ENCODE data around the gene NEAT1. TPM values are rescaled to one million over a fixed set of nuclear protein-coding genes. Genes with fewer than 3 reads are reported as not detected.

The NEAT1 gene
- total and polyA plus RNA-seq, 9 of the 15 experiments (the other 6 are each of a cell fraction or from before 2014, with no cell fraction given) = 20.1 to 389 (median 62.8) TPM

DNA sequence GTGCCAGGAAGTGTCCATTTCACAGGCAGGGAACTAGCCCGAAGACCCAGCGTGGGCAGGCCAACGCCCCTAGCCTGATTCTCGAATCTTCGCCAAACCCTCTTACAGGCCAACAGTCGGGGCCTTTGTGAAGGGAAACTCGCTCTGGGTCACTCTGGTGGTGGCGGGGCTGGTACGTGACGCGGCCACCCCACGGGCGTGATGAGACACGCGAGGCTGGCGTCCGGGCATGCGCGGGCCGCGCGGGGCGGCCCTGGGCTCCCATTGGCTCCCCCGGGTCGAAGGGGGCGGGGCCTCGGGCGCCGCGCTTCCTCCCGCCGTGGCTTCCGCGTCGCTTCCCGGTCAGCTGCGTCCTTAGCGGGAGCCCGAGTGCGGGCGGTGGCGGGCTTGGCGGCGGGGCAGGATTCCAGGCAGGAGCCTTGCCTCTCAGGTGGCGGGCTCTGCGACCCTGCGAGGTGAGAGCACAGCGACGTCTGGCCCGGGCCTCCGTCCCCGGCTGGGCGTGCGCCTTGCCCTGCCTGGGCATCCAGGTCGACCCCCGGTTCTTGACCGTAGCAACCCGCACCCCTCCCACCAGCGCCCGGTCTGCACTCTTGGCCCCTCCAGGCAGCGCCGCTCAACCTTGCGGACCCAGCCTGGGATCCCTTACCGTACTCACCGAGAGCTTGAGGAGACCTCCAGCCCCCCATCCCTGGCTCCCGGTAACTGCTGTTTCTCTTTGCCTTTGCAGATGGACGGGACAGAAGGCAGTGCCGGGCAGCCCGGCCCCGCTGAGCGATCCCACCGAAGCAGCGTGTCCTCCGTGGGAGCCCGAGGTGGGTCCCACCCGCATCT lies 36.1 kb upstream of the NEAT1 start, which contains the start of gene FRMD8 (continued):
- TF ChIP-seq, protein P1, sequence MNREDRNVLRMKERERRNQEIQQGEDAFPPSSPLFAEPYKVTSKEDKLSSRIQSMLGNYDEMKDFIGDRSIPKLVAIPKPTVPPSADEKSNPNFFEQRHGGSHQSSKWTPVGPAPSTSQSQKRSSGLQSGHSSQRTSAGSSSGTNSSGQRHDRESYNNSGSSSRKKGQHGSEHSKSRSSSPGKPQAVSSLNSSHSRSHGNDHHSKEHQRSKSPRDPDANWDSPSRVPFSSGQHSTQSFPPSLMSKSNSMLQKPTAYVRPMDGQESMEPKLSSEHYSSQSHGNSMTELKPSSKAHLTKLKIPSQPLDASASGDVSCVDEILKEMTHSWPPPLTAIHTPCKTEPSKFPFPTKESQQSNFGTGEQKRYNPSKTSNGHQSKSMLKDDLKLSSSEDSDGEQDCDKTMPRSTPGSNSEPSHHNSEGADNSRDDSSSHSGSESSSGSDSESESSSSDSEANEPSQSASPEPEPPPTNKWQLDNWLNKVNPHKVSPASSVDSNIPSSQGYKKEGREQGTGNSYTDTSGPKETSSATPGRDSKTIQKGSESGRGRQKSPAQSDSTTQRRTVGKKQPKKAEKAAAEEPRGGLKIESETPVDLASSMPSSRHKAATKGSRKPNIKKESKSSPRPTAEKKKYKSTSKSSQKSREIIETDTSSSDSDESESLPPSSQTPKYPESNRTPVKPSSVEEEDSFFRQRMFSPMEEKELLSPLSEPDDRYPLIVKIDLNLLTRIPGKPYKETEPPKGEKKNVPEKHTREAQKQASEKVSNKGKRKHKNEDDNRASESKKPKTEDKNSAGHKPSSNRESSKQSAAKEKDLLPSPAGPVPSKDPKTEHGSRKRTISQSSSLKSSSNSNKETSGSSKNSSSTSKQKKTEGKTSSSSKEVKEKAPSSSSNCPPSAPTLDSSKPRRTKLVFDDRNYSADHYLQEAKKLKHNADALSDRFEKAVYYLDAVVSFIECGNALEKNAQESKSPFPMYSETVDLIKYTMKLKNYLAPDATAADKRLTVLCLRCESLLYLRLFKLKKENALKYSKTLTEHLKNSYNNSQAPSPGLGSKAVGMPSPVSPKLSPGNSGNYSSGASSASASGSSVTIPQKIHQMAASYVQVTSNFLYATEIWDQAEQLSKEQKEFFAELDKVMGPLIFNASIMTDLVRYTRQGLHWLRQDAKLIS (CRISPR knock-in tag; IDR thresholded peaks at IDR 0.05) = peak; percentile 71; the same call in 1 of the 2 replicates
- no peak for TF ChIP-seq ZNF764 (CRISPR knock-in tag; IDR thresholded peaks at IDR 0.05; ENCODE audit: low read depth)
- TF ChIP-seq ZNF707 (CRISPR knock-in tag; conservative IDR thresholded peaks at IDR 0.05) = 0 out of 2 replicates have a peak, but pooled peaks have one; percentile 28
- TF ChIP-seq MYC (IDR thresholded peaks at IDR 0.05; ENCODE audit: low read depth, low read length) = peak; percentile 71; the same call in 1 of the 2 replicates
- no peak for TF ChIP-seq MYC (CRISPR knock-in tag; IDR thresholded peaks at IDR 0.05; ENCODE audit: borderline replicate concordance, low read depth)
- TF ChIP-seq FOXJ2 (tag; IDR thresholded peaks at IDR 0.05) = 0 out of 2 replicates have a peak, but pooled peaks have one; percentile 45
- TF ChIP-seq, protein P2, sequence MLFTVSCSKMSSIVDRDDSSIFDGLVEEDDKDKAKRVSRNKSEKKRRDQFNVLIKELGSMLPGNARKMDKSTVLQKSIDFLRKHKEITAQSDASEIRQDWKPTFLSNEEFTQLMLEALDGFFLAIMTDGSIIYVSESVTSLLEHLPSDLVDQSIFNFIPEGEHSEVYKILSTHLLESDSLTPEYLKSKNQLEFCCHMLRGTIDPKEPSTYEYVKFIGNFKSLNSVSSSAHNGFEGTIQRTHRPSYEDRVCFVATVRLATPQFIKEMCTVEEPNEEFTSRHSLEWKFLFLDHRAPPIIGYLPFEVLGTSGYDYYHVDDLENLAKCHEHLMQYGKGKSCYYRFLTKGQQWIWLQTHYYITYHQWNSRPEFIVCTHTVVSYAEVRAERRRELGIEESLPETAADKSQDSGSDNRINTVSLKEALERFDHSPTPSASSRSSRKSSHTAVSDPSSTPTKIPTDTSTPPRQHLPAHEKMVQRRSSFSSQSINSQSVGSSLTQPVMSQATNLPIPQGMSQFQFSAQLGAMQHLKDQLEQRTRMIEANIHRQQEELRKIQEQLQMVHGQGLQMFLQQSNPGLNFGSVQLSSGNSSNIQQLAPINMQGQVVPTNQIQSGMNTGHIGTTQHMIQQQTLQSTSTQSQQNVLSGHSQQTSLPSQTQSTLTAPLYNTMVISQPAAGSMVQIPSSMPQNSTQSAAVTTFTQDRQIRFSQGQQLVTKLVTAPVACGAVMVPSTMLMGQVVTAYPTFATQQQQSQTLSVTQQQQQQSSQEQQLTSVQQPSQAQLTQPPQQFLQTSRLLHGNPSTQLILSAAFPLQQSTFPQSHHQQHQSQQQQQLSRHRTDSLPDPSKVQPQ (CRISPR knock-in tag; IDR thresholded peaks at IDR 0.05; ENCODE audit: borderline replicate concordance) = no peak
- TF ChIP-seq, protein P3, sequence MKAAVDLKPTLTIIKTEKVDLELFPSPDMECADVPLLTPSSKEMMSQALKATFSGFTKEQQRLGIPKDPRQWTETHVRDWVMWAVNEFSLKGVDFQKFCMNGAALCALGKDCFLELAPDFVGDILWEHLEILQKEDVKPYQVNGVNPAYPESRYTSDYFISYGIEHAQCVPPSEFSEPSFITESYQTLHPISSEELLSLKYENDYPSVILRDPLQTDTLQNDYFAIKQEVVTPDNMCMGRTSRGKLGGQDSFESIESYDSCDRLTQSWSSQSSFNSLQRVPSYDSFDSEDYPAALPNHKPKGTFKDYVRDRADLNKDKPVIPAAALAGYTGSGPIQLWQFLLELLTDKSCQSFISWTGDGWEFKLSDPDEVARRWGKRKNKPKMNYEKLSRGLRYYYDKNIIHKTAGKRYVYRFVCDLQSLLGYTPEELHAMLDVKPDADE (conservative IDR thresholded peaks at IDR 0.05; ENCODE audit: control insufficient read depth, low read depth, low read length) = peak; percentile 37; the same call in 1 of the 2 replicates
- no peak for TF ChIP-seq COPS2 (conservative IDR thresholded peaks at IDR 0.05)
- TF ChIP-seq TGIF2 (CRISPR knock-in tag; IDR thresholded peaks at IDR 0.05) = no peak; the same call in 1 of the 2 replicates
- TF ChIP-seq, protein P4, sequence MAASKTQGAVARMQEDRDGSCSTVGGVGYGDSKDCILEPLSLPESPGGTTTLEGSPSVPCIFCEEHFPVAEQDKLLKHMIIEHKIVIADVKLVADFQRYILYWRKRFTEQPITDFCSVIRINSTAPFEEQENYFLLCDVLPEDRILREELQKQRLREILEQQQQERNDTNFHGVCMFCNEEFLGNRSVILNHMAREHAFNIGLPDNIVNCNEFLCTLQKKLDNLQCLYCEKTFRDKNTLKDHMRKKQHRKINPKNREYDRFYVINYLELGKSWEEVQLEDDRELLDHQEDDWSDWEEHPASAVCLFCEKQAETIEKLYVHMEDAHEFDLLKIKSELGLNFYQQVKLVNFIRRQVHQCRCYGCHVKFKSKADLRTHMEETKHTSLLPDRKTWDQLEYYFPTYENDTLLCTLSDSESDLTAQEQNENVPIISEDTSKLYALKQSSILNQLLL (CRISPR knock-in tag; IDR thresholded peaks at IDR 0.05; ENCODE audit: borderline replicate concordance) = no peak
- 0 out of 2 replicates have a peak, but pooled peaks have one; percentile 78 for TF ChIP-seq KAT7 (CRISPR knock-in tag; IDR thresholded peaks at IDR 0.05; ENCODE audit: borderline replicate concordance)
- no peak for TF ChIP-seq PRPF4 (IDR thresholded peaks at IDR 0.05; ENCODE audit: insufficient read depth, low read depth, low read length, poor library complexity, severe bottlenecking)
- 0 out of 2 replicates have a peak, but pooled peaks have one; percentile 66 for TF ChIP-seq HDAC2 (IDR thresholded peaks at IDR 0.05)
- no peak for TF ChIP-seq SMARCB1 (IDR thresholded peaks at IDR 0.05; ENCODE audit: insufficient read length, low read depth)
- no peak for TF ChIP-seq ZFPM2 (CRISPR knock-in tag; IDR thresholded peaks at IDR 0.05)

All from K562 (cell line).